HG02759 (cell line): ENCODE results near the gene GFM2.
"Not testable (repeated sequence)": the region's sequence is repeated elsewhere in the genome, so short reads cannot be mapped to it uniquely, and the experiment has no call there.

Experiments used
- ATAC-seq: cut with Tn5 transposase; IDR thresholded peaks from one replicate; pipeline ENCODE4 v1.9.1; 2021; ENCODE audit warnings: mild to moderate bottlenecking, moderate library complexity; ENCODE audit not compliant: unreplicated experiment

GFM2 gene, protein sequence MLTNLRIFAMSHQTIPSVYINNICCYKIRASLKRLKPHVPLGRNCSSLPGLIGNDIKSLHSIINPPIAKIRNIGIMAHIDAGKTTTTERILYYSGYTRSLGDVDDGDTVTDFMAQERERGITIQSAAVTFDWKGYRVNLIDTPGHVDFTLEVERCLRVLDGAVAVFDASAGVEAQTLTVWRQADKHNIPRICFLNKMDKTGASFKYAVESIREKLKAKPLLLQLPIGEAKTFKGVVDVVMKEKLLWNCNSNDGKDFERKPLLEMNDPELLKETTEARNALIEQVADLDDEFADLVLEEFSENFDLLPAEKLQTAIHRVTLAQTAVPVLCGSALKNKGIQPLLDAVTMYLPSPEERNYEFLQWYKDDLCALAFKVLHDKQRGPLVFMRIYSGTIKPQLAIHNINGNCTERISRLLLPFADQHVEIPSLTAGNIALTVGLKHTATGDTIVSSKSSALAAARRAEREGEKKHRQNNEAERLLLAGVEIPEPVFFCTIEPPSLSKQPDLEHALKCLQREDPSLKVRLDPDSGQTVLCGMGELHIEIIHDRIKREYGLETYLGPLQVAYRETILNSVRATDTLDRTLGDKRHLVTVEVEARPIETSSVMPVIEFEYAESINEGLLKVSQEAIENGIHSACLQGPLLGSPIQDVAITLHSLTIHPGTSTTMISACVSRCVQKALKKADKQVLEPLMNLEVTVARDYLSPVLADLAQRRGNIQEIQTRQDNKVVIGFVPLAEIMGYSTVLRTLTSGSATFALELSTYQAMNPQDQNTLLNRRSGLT

DNA sequence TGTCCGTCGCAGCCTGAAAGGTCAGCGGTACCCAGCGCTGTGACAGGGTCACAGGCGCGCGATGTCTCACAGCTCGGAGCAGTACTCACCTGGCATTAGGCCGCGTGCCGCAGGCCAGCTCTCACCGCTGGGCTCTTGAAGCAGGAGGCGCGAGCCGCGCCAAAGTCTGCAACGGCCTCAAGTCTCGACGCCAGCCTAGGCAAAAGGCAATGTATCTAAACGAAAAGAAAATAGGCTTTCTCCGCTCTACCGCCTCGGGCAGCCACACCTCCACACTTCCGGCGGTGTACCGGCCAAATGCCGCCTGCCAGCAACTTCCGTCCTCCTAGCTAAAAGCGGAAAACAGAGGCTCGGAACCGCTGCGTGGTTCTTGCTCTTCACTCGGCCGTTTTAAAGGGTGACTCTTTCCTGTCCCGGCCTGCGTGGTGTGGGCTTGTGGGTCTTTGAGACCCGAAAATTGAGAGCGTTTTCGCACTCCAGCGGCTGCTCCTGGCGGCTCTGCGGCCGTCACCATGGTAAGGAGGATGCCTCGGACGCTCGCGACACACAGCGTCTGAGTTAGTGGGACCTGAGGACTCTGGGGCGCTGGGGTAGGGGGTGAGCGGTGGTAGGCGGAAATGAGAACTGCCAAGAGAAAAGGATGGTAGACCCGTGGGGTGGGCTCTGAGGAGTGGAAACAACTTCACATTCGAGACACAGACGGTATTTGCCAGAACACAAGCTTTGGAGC lies at the start of gene GFM2, which contains the start of gene NSA2:
TSS of gene GFM2 (minus strand) at position 269 of the 730 bp plus-strand sequence. CDS start 3,375 bp downstream, outside the sequence.
TSS of gene NSA2 (plus strand) at position 401 of the 730 bp plus-strand sequence. CDS start at position 513, 112 bp downstream.
- ATAC-seq: peak; percentile 79

DNA sequence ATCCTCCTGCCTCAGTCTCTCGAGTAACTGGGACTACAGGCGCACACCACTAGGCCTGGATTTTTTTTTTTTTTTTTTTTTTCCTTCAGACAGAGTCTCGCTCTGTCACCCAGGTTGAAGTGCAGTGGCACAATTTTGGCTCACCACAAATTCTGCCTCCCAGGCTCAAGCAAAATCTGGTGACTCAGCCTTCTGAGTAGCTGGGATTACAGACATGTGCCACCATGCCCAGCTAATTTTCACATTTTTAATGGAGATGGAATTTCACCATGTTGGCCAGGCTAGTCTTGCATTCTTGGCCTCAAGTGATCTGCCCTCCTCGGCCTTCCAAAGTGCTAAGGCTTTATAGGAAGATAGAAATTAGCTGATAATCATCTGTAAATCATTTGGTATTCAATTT lies 44.0 kb upstream of the GFM2 start:
- no peak for ATAC-seq

DNA sequence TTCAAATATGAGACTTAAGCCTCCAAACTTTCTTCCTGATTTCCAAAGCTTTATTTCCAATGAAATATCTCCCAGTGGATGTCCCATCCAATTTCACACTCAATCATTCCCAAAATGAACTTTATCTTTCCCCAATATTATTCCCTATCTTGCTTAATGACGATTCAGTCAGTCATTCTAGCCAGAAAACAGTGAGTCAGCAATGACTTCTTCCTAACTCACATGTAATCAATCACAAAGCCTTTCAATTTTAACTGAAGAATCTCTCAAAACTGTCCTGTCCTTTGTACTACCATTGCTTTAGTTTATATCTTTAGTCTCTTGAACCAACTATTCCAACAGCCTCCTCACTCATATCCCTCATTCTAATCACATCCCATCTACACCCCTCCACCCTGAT lies 35.0 kb upstream of the GFM2 start:
- ATAC-seq: no peak

DNA sequence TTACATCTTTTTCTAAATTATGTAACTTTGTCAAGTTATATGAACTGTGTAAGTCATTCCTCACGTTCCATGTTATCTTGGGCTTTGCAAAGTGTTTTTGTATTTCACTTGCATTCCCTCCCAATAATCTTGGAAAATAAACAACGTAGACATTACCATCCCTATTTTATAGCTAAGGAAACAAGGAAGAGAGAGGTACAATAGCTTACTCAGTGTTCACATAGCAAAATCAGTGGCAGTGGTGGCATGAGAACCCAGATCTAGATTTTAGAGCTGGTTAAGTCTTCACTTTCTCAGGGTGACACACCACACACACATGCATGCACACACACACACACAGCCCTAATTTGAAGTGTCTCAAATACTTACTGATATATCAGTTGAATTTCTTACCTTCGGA lies 34.3 kb upstream of the GFM2 start:
- no peak for ATAC-seq

DNA sequence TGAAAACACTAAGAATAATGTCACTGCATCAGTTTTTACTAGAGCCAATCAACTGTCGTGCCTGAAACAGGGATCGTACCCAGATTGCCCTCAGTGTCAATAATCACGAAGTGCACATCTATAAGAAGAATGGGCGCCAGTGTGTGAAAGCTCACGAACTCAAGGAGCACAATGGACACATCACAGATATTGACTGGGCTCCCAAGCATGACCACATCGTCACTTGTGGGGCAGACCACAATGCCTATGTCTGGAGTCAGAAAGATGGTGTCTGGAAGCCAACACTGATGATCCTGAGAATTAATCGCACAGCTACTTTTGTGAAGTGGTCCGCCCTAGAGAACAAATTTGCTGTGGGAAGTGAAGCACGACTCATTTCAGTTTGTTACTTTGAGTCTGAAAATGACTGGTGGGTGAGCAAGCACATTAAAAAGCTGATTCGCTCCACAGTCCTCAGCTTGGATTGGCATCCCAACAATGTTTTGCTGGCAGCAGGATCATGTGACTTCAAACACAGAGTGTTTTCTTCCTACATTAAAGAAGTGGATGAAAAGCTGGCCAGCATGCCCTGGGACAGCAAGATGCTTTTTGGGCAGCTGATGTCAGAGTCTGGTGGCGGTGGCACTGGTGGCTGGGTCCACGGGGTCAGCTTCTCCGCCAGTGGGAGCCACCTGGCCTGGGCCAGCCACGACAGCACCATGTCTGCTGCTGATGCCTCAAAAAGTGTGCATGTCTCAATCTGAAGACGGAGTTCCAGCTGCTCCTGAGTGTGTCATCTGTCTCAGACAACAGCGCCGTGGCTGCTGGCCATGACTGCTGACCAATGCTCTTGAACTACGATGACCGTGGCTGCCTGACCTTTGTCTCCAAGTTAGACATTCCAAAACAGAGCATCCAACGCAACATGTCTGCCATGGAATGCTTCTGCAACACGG lies 32.3 kb upstream of the GFM2 start:
- ATAC-seq: no peak

DNA sequence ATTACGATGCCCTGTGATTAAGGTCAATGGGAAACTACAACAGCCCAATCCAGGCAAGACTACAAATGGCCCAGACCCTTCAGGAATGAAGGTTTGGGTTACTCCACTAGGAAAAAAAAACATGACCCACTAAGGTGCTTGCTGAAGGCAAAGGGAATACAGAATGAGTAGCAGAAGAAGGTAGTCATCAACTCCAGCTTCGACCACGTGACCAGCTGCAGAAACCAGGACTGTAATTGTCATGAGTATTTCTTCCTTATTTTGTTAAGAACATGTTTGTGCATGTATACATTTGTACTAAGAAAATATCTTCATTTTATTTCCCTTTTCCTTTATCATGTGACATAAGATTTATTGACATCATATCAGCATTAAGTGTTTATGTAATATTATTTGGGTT lies 24.8 kb upstream of the GFM2 start:
- ATAC-seq: not testable (repeated sequence)

DNA sequence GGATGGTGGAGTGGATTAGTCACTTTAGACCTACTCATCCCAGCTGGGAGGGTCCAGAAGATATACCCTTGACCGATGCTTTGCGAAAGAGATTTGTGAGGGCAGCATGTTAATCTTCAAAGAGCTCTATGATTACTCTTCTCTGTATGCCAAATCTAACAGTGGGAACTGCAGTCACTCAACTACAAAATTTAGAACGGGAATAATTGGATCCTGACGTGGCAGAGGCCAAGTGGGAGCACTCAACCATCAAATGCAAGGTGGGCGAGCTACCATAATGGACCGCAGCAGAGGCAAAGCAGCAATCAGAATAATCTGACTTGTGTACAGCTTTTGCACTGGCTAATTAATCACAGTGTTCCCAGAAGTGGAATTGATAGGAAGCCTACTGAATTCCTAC lies 20.5 kb upstream of the GFM2 start:
- ATAC-seq: no peak

DNA sequence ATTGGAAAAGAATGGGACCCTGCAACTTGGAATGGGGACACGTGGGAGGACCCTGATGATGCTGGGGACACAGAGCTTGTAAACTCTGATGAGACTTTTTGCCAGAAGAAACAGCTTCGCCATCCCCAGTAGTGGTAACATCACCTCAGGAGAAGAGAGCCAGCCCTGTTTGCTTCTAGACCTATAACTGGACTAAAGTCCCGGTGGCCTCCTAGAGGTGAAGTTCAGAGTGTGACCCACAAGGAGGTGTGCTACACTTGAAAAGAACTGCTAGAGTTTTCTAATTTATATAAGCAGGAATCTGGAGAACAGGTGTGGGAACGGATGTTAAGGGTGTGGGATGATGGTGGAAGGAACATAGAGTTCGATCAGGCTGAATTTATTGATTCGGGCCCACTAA lies 19.9 kb upstream of the GFM2 start:
- ATAC-seq: no peak

DNA sequence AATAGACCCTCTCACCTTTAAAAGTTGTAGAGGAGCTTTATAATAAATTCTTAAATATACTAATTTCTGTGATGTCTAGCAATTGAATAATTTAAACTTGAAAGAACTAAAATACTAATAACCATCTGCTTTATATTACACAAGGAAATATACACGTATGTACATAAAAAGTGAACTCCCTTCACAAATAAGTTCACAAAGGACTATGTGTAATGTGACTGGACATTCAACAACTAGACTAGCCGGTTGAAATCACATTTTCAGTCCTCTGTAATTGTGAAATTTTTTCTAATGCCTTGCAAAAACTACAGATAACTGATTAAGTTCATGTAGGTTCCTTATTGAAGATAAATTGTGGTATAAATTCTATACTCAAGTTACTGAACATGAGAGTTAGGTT lies 11.7 kb upstream of the GFM2 start:
- ATAC-seq: no peak

DNA sequence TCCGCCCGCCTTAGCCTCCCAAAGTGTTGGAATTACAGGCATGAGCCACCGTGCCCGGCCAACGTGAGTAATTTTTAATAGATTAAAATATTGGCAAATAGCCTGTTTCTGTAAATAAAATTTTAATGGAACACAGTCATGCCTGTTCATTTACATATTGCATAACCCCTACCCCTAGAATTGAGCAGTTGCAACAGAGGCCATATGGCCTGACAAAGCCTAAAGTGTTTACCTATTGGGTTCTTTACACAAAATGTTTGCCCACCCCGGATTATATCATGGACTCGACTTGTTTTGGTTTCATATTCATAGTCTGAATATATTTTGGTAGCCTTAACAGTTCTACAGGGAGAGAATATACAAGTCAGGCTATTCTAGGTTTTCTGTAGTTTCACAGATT lies 5.4 kb upstream of the GFM2 start:
- ATAC-seq: no peak

DNA sequence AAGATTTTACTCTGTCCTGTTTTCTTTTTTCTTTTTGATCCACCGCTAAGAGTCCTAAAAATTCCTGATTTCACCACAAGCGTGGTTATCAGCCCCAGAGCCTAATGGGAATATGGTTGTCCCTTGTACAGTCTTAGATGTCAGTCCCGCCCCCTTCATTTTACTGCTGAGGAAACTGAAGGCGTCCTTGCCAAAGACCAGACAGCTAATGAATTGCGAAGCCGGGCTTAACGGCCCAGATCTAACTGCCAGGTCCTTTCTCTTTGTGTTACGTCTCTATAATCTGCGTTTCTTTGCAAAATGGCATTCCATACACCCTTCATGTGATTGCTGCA lies 629 bp upstream of the GFM2 start:
- peak; percentile 28 for ATAC-seq

DNA sequence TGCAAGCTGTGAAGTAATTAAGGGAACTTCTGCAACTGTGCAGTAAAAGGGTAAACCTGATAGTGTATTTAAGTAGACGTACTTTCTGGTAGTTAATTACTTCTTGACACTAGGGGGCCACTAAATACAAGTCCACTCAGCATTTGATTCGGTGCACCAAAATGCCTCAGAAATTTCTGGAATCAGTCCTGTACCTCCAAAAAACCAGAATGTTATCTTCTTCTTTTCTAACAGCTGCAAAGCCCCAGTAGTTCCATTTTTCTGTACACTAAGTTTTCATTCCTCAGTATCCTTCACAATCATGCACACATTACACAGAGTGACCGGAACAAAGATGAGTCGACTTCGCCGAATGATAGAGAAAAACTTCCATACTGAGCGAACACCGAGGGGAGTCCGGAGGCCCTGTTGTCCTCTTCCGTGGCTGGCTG lies 484 bp downstream of the GFM2 start:
- ATAC-seq: peak; percentile 33

DNA sequence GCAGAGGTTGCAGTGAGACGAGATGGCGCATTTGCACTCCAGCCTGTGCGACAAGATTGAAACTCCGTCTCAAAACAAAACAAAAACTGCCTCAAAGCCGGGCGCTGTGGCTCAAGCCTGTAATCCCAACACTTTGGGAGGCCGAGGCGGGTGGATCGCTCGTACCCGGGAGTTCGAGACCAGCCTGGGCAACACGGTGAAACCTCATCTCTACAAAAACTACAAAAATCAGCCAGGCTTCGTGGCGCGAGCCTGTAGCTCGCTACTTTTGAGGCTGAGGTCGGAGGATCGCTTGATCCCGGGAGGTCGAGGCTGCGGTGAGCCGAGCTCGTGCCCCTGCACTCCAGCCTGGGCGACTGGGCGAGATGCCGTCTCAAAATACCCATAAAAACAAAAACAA lies 988 bp downstream of the GFM2 start:
- no peak for ATAC-seq

DNA sequence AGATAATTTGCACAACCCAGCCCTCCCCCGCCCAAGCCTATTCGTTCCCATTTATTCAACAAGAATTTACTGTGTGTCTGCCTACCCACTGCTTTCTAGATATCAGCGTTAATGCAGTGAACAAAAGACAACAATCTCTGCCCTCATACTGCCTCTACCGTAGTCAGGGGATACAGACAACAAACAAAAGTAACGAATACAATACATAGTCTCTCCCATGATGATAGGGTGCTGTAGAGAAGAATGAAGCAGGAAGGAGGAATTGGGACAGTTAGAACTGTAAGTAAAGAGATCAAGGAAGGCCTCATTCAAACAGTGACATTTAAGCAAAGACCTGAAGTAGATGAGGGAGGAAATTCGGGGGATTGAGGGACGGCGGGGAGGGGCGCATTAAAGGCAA lies 1.7 kb downstream of the GFM2 start:
- no peak for ATAC-seq

DNA sequence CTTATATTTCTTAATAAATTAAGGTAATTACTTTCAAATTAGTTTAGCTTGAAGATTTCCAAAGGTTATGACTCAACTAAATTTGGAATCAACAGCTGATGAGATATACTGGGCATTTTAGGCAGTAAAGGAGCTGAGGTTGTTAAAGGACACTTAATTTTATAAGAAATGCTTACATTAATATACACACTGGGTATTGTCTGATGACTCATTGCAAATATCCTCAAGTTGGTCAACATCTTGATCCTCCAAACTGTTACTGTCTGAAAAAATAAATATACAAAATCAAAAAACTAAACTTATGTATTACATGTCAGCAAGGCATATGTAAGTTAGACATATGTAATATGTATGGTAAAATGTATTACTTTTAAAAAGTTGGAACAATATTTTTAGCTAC lies 3.4 kb downstream of the GFM2 start:
- no peak for ATAC-seq

DNA sequence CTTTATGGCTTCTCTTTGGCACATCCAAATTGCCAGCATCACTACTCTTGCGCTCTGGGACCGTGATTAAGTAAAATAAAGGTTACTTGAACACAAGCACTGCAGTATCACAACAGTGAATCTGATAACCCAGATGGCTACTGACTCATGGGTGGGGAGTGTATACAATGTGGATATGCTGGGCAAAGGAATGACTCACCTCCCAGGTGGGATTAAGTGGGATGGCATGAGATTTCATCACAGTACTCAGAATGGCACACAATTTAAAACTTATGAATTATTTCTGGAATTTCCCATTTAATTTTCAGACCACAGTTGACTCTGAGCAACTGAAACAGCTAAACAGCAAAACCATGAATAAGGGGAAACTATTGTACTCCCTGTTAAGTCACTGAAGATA lies 4.3 kb downstream of the GFM2 start:
- ATAC-seq: no peak

DNA sequence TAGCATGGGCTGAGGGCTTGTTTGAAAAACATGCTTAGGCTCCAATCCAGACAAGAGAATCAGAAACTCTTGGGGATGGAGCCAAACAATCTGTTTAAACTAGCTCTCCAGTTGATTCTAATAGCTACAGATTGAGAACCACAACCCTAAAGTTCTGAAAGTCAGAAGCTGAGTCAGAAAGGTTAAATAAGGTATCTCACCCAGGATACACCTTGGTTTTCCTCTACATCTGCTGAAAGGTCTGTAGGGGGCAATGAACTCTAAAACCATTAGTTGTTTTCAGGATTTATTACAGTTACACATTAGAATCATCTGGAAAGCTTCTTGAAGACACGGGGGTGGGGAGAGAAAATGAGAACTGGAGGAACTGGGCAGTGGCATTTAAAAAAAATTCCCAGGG lies 5.7 kb downstream of the GFM2 start:
- ATAC-seq: no peak

DNA sequence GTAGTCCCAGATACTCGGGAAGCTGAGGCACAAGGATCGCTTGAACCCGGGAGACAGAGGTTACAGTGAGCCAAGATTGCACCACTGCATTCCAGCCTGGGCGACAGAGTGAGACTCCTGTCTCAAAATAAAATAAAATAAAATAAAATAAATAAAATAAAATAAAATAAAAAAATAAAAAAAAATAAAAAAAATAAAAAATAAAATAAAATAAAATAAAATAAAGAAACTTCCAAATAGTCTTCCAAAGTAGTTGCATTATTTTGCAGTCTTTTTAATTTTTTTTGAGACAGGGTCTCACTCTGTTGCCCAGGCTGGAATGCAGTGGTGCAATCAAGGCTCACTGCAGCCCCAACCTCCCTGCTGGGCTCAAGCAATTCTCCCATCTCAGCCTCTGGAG lies 18.2 kb downstream of the GFM2 start:
- ATAC-seq: not testable (repeated sequence)

DNA sequence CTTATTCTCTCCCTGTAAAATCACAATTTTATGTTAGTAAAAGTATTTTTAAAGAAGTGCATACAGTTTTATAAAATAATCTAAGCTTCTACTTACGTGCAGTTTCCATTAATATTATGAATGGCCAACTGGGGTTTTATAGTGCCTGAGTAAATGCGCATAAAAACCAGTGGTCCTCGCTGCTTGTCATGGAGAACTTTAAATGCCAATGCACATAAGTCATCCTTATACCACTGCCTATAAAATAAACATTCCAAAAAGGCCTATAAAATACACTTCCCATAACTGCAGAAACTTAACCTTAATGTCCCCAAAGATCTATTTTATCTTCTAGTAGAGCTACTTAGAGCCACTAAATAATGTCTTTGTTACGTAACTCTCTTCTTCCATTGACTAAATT lies 28.5 kb downstream of the GFM2 start:
- ATAC-seq: no peak

DNA sequence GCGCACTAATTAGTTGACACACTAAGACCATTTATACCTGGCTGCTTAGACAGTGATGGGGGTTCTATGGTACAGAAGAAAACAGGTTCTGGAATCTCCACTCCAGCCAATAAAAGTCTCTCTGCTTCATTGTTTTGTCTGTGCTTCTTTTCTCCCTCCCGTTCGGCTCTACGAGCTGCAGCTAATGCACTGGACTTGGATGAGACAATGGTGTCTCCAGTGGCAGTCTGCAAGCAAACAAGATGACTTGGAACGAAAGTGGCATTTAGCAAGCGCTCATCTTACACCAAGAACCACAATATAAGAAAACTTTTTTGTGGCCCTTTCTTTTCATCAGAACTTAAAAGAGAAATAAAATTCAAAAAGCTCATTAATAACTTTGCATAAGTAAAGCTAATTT lies 30.2 kb downstream of the GFM2 start:
- ATAC-seq: no peak
